ENCODE data around the gene CYTH1. TPM values are rescaled to one million over a fixed set of nuclear protein-coding genes. Genes with fewer than 3 reads are reported as not detected.
A peak's percentile ranks its signal among the peaks of the same experiment; 100 is the strongest.

The CYTH1 gene
- total and polyA plus RNA-seq, 10 donors: 66.9 to 169 (median 131) TPM

DNA sequence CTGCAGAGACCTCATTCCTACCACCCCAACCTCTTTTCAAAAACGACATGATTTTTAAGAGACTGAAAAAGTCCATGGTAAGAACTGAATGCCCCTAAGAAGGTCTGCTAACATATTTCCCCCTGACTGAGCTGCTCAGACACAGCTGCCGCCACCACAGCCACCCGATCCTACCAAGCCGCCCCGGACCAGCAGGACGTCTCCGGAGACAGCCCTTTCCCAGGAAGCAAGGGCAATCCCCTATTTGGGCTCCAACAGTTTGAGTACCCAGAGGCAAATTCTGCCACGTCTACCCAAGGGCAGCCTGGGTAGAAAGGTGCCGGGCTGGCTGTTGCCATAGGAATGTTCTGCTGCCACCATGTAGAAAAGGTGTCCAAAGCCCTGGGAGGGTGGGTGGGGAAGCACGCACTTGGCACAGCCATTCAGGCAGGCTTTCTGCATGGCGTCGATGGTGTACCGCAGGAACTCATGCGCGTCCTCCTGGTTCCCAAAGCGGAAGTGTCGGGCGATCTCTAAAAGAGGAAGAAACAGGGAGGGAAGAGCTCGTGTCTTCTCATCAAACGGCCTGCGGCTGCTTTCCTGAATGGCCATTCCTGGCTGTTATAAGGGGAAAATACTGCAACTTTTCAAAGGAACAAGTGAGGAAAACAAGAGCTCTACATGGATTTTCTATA lies 44.9 kb upstream of the CYTH1 start:
- intact Hi-C loops (cut with DNase I; ENCODE audit: low total_unique reads): no loop called here
- Histone ChIP-seq H3K36me3 (peaks cover 0 to 100% (median 95%) of the 10 kb centered on the region in 6 donors), H3K4me1 (peaks cover 0 to 31% (median 12%) of the 10 kb centered on the region in 6 donors), H3K27me3 (replicated peaks in 1 of 7) (no peaks in the 10 kb centered on the region), H3K4me3 (no peak overlapping the region), H3K27ac (peak overlapping the region in 3 of 8 donors; percentile 21 to 49 (median 38)), H3K9me3 (no peaks in the 10 kb centered on the region)
- DNase-seq: peak; percentile 82
- 64 to 86% (median 71%) methylated on average over 21 of the region's 21 CpGs for WGBS, 5 donors
- TF ChIP-seq POLR2AphosphoS5 (IDR thresholded peaks at IDR 0.05) (peak in 1 of 3 donors; percentile 30), POLR2A (IDR thresholded peaks at IDR 0.05) (no peak)
- TF ChIP-seq, protein P1, sequence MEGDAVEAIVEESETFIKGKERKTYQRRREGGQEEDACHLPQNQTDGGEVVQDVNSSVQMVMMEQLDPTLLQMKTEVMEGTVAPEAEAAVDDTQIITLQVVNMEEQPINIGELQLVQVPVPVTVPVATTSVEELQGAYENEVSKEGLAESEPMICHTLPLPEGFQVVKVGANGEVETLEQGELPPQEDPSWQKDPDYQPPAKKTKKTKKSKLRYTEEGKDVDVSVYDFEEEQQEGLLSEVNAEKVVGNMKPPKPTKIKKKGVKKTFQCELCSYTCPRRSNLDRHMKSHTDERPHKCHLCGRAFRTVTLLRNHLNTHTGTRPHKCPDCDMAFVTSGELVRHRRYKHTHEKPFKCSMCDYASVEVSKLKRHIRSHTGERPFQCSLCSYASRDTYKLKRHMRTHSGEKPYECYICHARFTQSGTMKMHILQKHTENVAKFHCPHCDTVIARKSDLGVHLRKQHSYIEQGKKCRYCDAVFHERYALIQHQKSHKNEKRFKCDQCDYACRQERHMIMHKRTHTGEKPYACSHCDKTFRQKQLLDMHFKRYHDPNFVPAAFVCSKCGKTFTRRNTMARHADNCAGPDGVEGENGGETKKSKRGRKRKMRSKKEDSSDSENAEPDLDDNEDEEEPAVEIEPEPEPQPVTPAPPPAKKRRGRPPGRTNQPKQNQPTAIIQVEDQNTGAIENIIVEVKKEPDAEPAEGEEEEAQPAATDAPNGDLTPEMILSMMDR (IDR thresholded peaks at IDR 0.05 in 8 of 11, conservative IDR thresholded peaks at IDR 0.05 in 3 of 11): no peak

DNA sequence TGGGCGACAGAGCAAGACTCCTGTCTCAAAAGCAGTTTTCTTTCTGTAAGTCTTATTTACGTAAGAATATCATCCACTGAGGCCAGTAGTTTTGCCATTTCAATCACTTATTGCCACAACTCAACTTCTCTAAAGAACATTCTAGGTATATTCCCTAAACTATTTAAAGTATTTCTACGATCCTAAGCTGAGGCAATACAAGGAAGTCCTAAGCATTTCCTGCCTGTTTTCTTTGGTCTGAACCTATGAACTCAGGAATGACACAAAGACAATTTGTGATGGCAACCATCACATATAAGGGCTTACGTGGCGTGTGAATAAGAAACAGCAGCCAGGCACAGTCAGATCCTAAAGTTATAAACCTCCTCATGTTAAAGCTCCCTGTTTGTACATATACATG lies 44.3 kb upstream of the CYTH1 start:
- 65 to 87% (median 72%) methylated on average over 5 of the region's 5 CpGs for WGBS, 5 donors
- H3K27me3 ChIP-seq (replicated peaks in 1 of 7): no peaks in the 10 kb centered on the region
- H3K9me3 ChIP-seq: no peaks in the 10 kb centered on the region
- TF ChIP-seq POLR2AphosphoS5 (IDR thresholded peaks at IDR 0.05) (no peak), POLR2A (IDR thresholded peaks at IDR 0.05) (no peak)
- TF ChIP-seq, protein P1 (IDR thresholded peaks at IDR 0.05 in 8 of 11, conservative IDR thresholded peaks at IDR 0.05 in 3 of 11): no peak
- H3K36me3 ChIP-seq: peaks cover 0 to 100% (median 96%) of the 10 kb centered on the region in 6 donors
- intact Hi-C loops (cut with DNase I; ENCODE audit: low total_unique reads): no loop called here
- H3K4me3 ChIP-seq: no peak overlapping the region
- H3K27ac ChIP-seq: peak overlapping the region in 3 of 8 donors; percentile 4 to 49 (median 38)
- peaks cover 0 to 31% (median 12%) of the 10 kb centered on the region in 6 donors for H3K4me1 ChIP-seq
- no peak for DNase-seq

DNA sequence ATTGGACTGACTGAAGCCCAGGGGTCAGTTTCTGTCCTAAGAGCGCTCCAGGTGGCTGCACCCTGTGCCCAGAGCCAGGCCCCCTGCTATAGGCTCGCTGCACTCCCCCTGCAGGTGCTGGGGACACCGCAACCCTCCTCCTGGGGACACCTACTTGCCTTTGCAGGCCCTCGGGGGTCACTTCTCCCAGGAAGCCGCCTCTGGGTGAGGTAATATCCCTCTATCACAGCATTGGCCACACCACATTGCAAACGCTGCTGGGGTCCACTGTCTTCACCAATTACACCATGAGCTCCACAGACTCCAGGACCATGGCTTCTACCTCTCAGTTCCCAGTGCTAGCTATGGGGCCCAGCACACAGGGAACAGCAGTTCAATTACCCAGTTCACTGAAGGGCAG lies 43.6 kb upstream of the CYTH1 start:
- Histone ChIP-seq H3K36me3 (peaks cover 0 to 100% (median 97%) of the 10 kb centered on the region in 6 donors), H3K27ac (peak overlapping the region in 2 of 8 donors; percentile 38 to 49), H3K27me3 (replicated peaks in 1 of 7) (no peaks in the 10 kb centered on the region), H3K4me3 (no peak overlapping the region), H3K9me3 (no peaks in the 10 kb centered on the region), H3K4me1 (peaks cover 0 to 31% (median 12%) of the 10 kb centered on the region in 6 donors)
- TF ChIP-seq POLR2AphosphoS5 (IDR thresholded peaks at IDR 0.05): no peak
- TF ChIP-seq, protein P1 (IDR thresholded peaks at IDR 0.05 in 8 of 11, conservative IDR thresholded peaks at IDR 0.05 in 3 of 11): no peak
- no peak for TF ChIP-seq POLR2A (IDR thresholded peaks at IDR 0.05)
- peak; percentile 62 for DNase-seq
- intact Hi-C loops (cut with DNase I; ENCODE audit: low total_unique reads): no loop called here
- WGBS, 5 donors: 75 to 95% (median 95%) methylated on average over 6 of the region's 6 CpGs

DNA sequence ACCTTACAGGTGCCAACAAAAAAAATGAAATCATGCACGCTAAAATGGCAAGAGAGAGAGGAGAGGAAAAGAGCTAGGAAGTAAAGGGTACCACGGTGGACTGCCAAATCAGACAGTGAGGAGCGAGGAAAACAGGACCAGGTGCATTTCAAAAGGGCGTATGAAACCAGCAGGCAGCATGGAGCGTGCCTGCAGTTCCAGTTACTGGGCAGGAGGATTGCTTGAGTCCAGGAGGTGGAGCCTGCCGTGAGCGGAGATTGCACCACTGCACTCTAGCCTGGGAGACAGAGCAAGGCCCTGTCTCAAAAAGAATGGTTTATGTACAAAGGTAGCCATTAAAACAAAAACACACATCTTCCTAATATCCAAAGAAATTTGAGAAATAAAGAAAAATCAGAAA lies 42.2 kb upstream of the CYTH1 start:
- WGBS, 5 donors: 90 to 97% (median 94%) methylated on average over 7 of the region's 7 CpGs

More for the DNA sequence above, 42.2 kb upstream of the CYTH1 start:
- H3K4me3 ChIP-seq: no peak overlapping the region
- no peak for DNase-seq
- H3K4me1 ChIP-seq: peaks cover 3 to 44% (median 21%) of the 10 kb centered on the region in 6 donors
- no peak for TF ChIP-seq POLR2A (IDR thresholded peaks at IDR 0.05)
- TF ChIP-seq, protein P1 (IDR thresholded peaks at IDR 0.05 in 8 of 11, conservative IDR thresholded peaks at IDR 0.05 in 3 of 11): no peak
- no peak for TF ChIP-seq POLR2AphosphoS5 (IDR thresholded peaks at IDR 0.05)
- no peaks in the 10 kb centered on the region for H3K27me3 ChIP-seq (replicated peaks in 1 of 7)
- no peak overlapping the region for H3K27ac ChIP-seq
- H3K36me3 ChIP-seq: peaks cover 0 to 100% (median 96%) of the 10 kb centered on the region in 6 donors
- no peaks in the 10 kb centered on the region for H3K9me3 ChIP-seq
- intact Hi-C loops (cut with DNase I; ENCODE audit: low total_unique reads): no loop called here

Data from spleen (tissue), 11 donors.